GM12801 (cell line): Measurements from ENCODE around the gene KIAA0232.

ENCODE experiments used
- CTCF ChIP-seq: IDR thresholded peaks from one replicate; pipeline ENCODE4 v1.5.1; 2011; ENCODE audit warnings: control low read depth; ENCODE audit not compliant: insufficient read length; ENCODE audit errors: extremely low read depth

KIAA0232 gene

GRCh38 chr4:6898763-6899162 lies 116.2 kb downstream of the KIAA0232 start:
- TF ChIP-seq CTCF = no peak

GRCh38 chr4:6900181-6900812 lies 117.8 kb downstream of the KIAA0232 start:
- TF ChIP-seq CTCF = no peak

GRCh38 chr4:6900956-6901355 lies 118.4 kb downstream of the KIAA0232 start:
- TF ChIP-seq CTCF = no peak

GRCh38 chr4:6901669-6902317 lies 119.3 kb downstream of the KIAA0232 start:
- no peak for TF ChIP-seq CTCF

- no peak for TF ChIP-seq CTCF
Measured at GRCh38 chr4:6902318-6903042, 120.0 kb downstream of the KIAA0232 start.

- no peak for TF ChIP-seq CTCF
Measured at GRCh38 chr4:6905516-6906445, 123.3 kb downstream of the KIAA0232 start.

GRCh38 chr4:6907658-6908191 lies 125.2 kb downstream of the KIAA0232 start:
- TF ChIP-seq CTCF = no peak
